Gastrocnemius medialis (tissue), 4 donors: ENCODE results near the gene INPP5E. TPM values are rescaled to one million over a fixed set of nuclear protein-coding genes. Genes with fewer than 3 reads are reported as not detected.

ENCODE experiments used
- ATAC-seq, 2 donors: fragments of 150-250 bp; one replicate each; pipeline ENCODE4 v1.9.1; 2016
- DNase-seq, 2 donors: peaks; one replicate each; pipeline ENCODE4 v3.0.0-alpha.2; 2019
- H3K27ac ChIP-seq, 4 donors: fragments of 200-600 bp; sonication (generic); 1 replicate in 1 of 4; 2 replicates in 3 of 4; pipeline ENCODE4 v1.5.1; 2016 to 2018; ENCODE audit warnings: mild to moderate bottlenecking in 2 of 4, moderate library complexity in 1 of 4
- H3K27me3 ChIP-seq, 3 donors: fragments of 200-600 bp; sonication (generic) in 2 of 3; 1 replicate in 1 of 3; 2 replicates in 2 of 3; pipeline versions ENCODE4 v1.5.1 to v1.6.0; 2016 to 2019; ENCODE audit warnings: mild to moderate bottlenecking in 1 of 3, moderate library complexity in 1 of 3
- H3K36me3 ChIP-seq, 2 donors: fragments of 200-600 bp; sonication (generic) in 1 of 2; one replicate each; pipeline ENCODE4 v1.5.1; 2017 to 2018
- H3K4me1 ChIP-seq, 2 donors: fragments of 200-600 bp; sonication (generic) in 1 of 2; one replicate each; pipeline ENCODE4 v1.5.1; 2016 to 2017; ENCODE audit warnings: mild to moderate bottlenecking in 2 of 2
- H3K4me3 ChIP-seq, 4 donors: fragments of 200-600 bp; sonication (generic) in 3 of 4; 1 replicate in 1 of 4; 2 replicates in 3 of 4; pipeline ENCODE4 v1.5.1; 2016 to 2019; ENCODE audit warnings: mild to moderate bottlenecking in 2 of 4
- H3K9me3 ChIP-seq, 3 donors: fragments of 200-600 bp; sonication (generic) in 2 of 3; 1 replicate in 1 of 3; 2 replicates in 2 of 3; pipeline ENCODE4 v1.5.1; 2016 to 2019
- POLR2A ChIP-seq, 2 donors: fragments of 450-650 bp; IDR thresholded peaks; one replicate each; pipeline ENCODE4 v1.6.1; 2017; ENCODE audit warnings: antibody characterized with exemption in 2 of 2, mild to moderate bottlenecking in 2 of 2, moderate library complexity in 2 of 2
- in situ Hi-C, 4 donors: fragments of 200-750 bp; cut with MboI; loops; one replicate each; pipeline versions ENCODE4 v1.15.0 to v1.8.0; 2017; ENCODE audit warnings: low sequenced_read_pairs in 4 of 4
- intact Hi-C: fragments of 100-400 bp; cut with DNase I; formaldehyde crosslinking; loops from one replicate; pipeline ENCODE4 v1.15.1; 2023; ENCODE audit warnings: low total_unique reads
- total RNA-seq, 4 donors: library from RNA; depleted of rRNA; stranded (reverse); fragments of >200 nt; gene quantifications; one replicate each; pipeline versions ENCODE4 v1.1.0 to v1.2.3, GENCODE V29; 2016
- TF ChIP-seq, protein P1 (sequence below), 5 experiments: fragments of 450-650 bp in 3 of 5; fragments of 200-600 bp in 2 of 5; sonication (generic) in 2 of 5; IDR thresholded peaks in 4 of 5; conservative IDR thresholded peaks in 1 of 5; 1 replicate in 4 of 5; 2 replicates in 1 of 5; pipeline ENCODE4 v1.5.1; 2016 to 2019; ENCODE audit warnings: antibody characterized with exemption in 5 of 5, mild to moderate bottlenecking in 3 of 5, moderate library complexity in 3 of 5

INPP5E gene
- total RNA-seq, 4 donors from 2014 or later = 5.0 to 6.7 (median 5.9) TPM

DNA sequence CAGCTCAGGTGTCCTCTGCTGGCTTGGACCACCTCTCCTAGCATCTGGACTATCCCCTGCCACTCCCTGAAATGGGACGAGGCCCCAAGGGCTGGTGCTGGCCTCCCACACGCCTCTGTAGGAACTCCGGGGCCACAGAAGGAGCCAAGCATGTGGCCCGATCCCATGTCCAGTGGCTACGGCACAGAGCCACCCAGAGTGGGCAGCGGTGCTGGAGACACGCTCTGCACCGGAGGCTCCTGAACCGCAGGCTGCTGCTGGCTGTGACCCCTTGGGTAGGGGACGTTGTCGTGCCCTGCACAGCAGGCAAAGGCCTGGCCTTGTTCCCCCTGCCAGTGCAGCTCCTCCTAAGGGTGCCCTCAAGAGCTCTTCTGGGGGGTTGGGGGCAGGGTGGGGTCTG is 59.8 kb downstream of the INPP5E start:
- Histone ChIP-seq H3K27me3 (no peaks in the 10 kb centered on the region), H3K9me3 (no peaks in the 10 kb centered on the region), H3K36me3 (peaks cover 1 to 56% of the 10 kb centered on the region in 2 donors), H3K4me3 (no peak overlapping the region), H3K27ac (no peak overlapping the region), H3K4me1 (no peaks in the 10 kb centered on the region)
- ATAC-seq (no peak), DNase-seq (no peak)
- in situ Hi-C loops (no loop called here), intact Hi-C loops (no loop called here)
- TF ChIP-seq POLR2A (IDR thresholded peaks at IDR 0.05) = no peak
- TF ChIP-seq, protein P1, sequence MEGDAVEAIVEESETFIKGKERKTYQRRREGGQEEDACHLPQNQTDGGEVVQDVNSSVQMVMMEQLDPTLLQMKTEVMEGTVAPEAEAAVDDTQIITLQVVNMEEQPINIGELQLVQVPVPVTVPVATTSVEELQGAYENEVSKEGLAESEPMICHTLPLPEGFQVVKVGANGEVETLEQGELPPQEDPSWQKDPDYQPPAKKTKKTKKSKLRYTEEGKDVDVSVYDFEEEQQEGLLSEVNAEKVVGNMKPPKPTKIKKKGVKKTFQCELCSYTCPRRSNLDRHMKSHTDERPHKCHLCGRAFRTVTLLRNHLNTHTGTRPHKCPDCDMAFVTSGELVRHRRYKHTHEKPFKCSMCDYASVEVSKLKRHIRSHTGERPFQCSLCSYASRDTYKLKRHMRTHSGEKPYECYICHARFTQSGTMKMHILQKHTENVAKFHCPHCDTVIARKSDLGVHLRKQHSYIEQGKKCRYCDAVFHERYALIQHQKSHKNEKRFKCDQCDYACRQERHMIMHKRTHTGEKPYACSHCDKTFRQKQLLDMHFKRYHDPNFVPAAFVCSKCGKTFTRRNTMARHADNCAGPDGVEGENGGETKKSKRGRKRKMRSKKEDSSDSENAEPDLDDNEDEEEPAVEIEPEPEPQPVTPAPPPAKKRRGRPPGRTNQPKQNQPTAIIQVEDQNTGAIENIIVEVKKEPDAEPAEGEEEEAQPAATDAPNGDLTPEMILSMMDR (IDR thresholded peaks at IDR 0.05 in 4 of 5, conservative IDR thresholded peaks at IDR 0.05 in 1 of 5) = no peak

DNA sequence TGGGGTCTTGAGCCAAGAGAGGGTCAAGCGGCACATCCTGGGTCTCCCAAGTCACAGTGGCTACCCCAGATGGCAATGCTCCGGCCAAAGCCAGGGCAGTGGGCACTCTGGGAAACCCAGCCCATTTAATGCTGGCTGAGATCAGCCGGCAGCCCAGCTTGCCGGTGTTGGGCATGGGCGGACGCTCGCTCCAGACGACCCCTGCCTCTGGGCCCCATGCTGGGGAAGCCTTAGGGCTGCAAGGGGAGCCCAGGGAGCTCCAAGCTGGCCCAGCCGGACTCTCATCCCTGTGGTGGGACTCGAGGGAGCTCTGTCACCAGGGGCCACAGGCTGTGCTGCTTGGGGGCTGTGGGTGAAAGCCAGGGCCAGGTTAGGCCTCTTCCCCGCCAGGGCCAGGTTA is 60.2 kb downstream of the INPP5E start:
- Histone ChIP-seq H3K9me3 (no peaks in the 10 kb centered on the region), H3K27ac (no peak overlapping the region), H3K27me3 (no peaks in the 10 kb centered on the region), H3K4me3 (no peak overlapping the region), H3K4me1 (no peaks in the 10 kb centered on the region), H3K36me3 (peaks cover 0 to 51% of the 10 kb centered on the region in 2 donors)
- ATAC-seq (no peak), DNase-seq (no peak)
- intact Hi-C loops (no loop called here), in situ Hi-C loops (no loop called here)
- TF ChIP-seq, protein P1 (IDR thresholded peaks at IDR 0.05 in 4 of 5, conservative IDR thresholded peaks at IDR 0.05 in 1 of 5) = no peak
- TF ChIP-seq POLR2A (IDR thresholded peaks at IDR 0.05) = no peak

DNA sequence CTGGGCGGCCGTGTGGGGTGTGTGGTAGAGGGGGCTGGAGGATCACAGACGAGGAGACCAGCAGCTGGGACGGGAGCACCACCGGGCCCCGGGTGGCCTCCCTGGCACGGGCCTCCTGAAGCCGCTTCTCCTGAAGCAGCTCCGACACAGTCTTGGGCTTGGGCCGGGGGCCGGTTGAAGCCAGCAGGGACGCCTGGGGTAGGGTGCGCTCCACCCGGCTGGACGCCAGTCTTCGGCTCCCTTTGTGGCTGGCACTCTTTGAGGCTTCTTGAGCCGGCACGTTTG is 60.7 kb downstream of the INPP5E start:
- peaks cover 0 to 46% of the 10 kb centered on the region in 2 donors for H3K36me3 ChIP-seq
- no peaks in the 10 kb centered on the region for H3K9me3 ChIP-seq
- DNase-seq (no peak), ATAC-seq (no peak)
- no peak overlapping the region for H3K27ac ChIP-seq
- H3K27me3 ChIP-seq = no peaks in the 10 kb centered on the region
- no peaks in the 10 kb centered on the region for H3K4me1 ChIP-seq
- no peak for TF ChIP-seq POLR2A (IDR thresholded peaks at IDR 0.05)
- TF ChIP-seq, protein P1 (IDR thresholded peaks at IDR 0.05 in 4 of 5, conservative IDR thresholded peaks at IDR 0.05 in 1 of 5) = no peak
- intact Hi-C loops = no loop called here
- no peak overlapping the region for H3K4me3 ChIP-seq
- in situ Hi-C loops = no loop called here

Other genes starting within 250 kb of the INPP5E start
- gene LHX3, start 234.7 kb downstream of the INPP5E start, total RNA-seq = not detected
- 1 to 10 TPM; 3.3 to 5.8 (median 5.2) TPM for gene QSOX2, start 194.0 kb downstream of the INPP5E start, total RNA-seq
- not detected for gene CCDC187, start 135.8 kb downstream of the INPP5E start, total RNA-seq
- gene GPSM1, start 112.3 kb downstream of the INPP5E start, total RNA-seq = 1 to 10 TPM in 2 of 4 donors, under 1 TPM in 1, not detected in 1; 0.98 to 1.7 (median 1.2) TPM
- gene DNLZ, start 76.1 kb downstream of the INPP5E start, total RNA-seq = 10 to 100 TPM; 37.9 to 65.1 (median 54.3) TPM
- gene CARD9, start 66.2 kb downstream of the INPP5E start, total RNA-seq = 1 to 10 TPM in 1 of 4 donors, under 1 TPM in 3; 0.34 to 1.2 (median 0.69) TPM
- gene SNAPC4, start 39.7 kb downstream of the INPP5E start, total RNA-seq = 1 to 10 TPM; 2.3 to 6.0 (median 3.9) TPM
- gene ENTR1, start 29.2 kb downstream of the INPP5E start, total RNA-seq = 10 to 100 TPM; 23.2 to 43.5 (median 36.5) TPM
- gene PMPCA, start 29.2 kb downstream of the INPP5E start, total RNA-seq = 10 to 100 TPM; 35.9 to 63.1 (median 42.7) TPM
- gene SEC16A, start 43.2 kb upstream of the INPP5E start, total RNA-seq = 10 to 100 TPM; 23.9 to 50.4 (median 46.6) TPM
- gene NOTCH1, start 106.2 kb upstream of the INPP5E start, total RNA-seq = 10 to 100 TPM in 1 of 4 donors, 1 to 10 TPM in 3; 6.3 to 15.4 (median 8.2) TPM
- gene EGFL7, start 223.1 kb upstream of the INPP5E start, total RNA-seq = 10 to 100 TPM; 37.4 to 74.7 (median 49.0) TPM
- gene AGPAT2, start 247.6 kb upstream of the INPP5E start, total RNA-seq = 10 to 100 TPM; 19.0 to 77.4 (median 36.0) TPM